HG03558 (cell line): ENCODE measurements around the gene JPH2.

Experiments used
- ATAC-seq: cut with Tn5 transposase; IDR thresholded peaks from one replicate; pipeline ENCODE4 v1.9.1; 2021; ENCODE audit warnings: moderate number of reproducible peaks; ENCODE audit not compliant: unreplicated experiment; ENCODE audit errors: extremely low read depth

JPH2 gene

DNA sequence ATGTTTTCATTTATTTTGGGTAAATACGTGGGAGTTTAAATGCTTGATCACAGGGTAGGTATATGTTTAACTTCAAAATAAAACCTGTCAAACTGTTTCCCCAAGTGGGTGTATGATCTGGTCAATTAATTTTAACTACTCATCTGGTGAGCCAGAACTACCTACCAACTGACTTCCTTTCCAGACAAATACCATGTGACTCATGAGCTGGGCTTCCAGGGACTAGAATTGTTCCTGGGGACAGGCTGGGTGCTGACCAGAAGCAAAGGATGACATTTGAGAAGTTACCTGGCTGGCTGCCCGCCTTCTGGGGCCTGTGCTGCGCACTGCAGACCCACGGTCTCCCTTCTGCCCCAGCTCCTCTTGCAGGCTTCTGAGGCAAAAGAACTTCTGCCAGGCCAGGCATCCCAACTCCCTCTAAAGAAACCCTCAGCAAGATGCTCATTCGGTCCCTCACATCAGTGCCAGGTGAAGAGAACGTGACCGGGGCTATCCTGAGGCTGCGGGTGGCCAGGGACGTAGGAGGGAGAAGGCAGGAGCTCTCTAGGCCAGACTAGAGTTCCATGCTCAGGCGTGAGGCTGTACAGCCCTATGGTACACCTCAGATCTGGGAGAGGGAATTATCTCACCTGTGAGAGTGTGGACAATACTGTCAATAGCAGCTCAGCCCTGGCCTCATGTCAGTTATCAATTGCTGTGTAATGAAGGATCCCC is 103.6 kb downstream of the JPH2 start:
- ATAC-seq, result no peak

DNA sequence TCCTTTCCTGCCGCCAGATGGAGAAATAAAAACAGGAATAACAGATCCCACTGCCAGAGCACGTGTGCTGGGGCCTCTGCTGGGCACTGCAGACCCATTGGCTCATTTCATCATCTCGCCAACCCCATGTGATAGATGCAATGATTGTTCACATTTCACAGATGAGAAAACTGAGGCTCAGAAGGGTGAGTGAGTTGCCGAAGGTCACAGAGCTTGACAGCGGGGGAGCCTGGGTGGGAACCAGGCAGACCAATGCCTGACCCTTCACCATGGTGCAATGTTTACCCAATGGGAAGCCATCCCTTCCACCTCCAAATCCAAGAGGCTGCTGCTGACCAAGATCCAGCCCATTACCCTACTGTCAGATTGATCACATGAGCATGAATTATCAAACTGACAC is 105.1 kb downstream of the JPH2 start:
- no peak for ATAC-seq

DNA sequence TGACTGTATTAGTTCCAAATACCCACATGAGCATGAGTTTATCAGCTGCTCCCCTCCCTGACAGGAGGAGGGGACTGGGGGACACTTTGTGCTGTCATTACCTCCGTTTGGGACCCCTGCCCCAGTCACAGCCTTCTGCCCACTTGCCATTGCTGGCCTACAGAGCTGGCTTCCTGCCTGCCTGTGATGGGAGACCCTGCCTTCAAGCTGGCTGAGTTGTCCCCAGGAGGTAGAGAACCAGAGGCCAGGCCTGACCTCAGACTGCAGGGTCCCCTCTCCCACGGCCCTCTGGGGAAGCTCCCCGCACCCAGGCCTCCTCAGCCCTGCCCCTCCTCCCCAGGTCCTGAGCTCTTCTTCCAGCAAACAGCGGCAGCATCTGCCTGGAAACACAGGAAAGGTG is 105.5 kb downstream of the JPH2 start:
- ATAC-seq, result no peak

DNA sequence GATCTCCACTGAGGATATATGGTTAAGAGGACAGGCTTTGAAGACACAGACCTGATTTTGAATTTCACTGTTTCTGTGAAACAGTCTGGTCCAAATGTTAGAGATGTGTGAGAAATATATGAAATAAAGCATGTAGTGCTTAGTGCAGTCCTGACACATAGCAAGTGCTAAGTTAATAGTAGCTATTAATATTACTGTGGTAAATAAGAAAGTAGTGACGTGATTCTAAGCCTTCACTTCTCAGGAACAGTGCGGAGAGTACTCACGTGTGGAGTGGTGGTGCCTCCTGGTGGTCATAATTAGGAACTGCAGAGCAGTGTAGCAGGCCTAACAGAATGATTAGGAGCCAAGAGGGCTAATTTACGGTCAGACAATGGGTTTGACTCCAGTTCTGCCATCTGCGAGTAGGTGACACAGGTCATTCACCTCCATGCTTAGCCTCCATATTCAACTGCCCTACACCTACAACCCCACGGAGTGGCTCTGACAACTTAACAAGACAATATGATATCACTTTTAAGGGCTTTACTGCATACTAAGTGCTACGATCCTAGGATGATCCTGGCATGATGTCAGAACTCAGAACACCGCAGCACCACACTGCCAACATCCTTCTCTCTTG is 106.2 kb downstream of the JPH2 start:
- no peak for ATAC-seq

- ATAC-seq, result no peak
These were observed 106.9 kb downstream of the JPH2 start for GRCh38 chr20:44080064-44080463.

- ATAC-seq, result no peak
These were observed 107.7 kb downstream of the JPH2 start for GRCh38 chr20:44079291-44079690.

DNA sequence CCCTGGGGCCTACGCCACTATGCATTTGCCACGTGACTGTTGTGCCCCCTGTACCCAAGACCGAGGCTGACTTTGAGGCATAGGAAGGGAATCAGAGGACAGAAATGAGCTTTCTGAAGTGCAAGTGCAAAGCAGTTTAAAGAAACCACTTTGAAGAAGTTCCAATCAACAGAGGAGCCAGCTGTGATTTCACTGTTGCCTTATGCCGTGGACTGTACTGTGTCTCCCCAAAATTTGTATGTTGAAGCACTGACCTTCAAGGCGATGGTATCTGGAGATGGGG is 111.1 kb downstream of the JPH2 start:
- no peak for ATAC-seq

DNA sequence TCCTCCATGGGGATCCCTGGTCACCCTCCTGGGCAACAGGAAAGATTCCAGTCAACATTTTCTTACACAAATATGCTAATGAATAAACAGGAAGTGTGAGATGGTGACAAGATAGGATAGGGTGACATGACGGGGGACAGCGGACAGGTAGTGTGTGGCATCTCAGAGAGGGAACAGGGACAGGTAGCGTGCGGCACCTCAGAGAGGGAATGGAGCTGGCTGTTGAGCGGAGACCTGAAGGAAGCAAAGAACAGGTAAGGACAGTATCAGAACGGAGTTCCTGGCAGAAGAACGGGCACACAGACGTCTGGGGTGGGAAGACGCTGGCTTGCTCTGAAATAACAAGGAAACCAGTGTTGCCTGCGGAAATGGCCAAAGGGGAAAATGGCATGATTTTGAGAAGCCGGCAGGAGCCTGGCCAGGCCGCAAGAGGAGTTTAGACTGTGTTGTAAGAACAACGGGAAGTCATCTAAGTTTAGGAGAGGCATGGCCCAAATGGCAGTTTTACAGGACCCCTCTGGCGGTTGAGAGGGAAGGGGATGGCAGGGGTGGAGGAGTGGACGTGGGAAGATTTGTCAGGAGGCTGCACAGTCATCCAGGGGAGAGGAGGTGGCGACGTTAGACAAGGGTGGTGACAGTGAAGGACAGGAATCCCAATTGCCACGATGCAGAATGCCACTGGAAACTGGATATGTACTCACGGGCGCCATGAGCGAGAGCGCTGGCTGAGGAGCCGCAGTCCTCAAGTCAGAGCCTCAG is 111.6 kb downstream of the JPH2 start:
- ATAC-seq, result no peak

DNA sequence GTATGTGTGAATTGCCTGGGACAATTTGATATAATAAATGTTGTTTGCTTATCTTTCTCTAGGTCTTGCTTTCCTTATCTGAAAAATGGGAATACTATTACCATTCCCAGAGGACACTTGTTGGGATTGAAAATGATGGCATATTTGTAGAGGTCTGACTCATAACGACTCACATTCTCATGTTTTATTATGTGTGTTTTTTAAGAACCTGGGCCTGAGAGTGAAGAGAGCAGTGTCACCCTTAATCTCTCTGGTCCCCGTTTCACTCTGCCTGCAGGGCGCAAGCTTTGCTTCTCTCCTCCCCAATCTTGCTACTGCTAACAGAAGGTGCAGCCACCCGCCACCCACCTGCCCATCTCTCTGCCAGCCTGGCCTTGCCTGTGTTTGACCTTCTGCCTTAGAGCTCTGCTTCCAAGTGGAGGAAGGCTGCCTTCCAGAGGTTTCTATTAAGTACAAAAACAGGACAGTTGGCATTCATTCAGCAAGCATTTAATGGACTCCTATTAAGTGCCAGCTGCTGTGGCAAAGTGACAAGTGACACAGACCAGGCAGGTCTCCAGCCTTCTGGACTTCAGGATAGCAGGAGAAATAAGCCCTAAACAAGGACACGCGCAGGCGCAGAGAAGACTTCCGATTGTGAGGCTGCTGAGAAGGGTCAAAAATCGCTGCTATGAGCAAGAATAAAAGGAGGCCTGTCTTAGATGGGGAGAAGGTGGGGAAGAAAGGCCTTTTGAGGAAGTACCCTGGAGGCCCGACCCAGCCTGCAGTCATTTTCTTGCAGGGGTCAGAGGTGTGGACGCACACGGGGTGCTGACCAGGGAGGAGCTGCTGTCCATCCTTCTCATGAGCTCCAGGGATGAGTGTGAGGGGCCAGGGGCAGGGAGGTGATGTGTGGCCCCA is 112.5 kb downstream of the JPH2 start:
- ATAC-seq, result no peak

DNA sequence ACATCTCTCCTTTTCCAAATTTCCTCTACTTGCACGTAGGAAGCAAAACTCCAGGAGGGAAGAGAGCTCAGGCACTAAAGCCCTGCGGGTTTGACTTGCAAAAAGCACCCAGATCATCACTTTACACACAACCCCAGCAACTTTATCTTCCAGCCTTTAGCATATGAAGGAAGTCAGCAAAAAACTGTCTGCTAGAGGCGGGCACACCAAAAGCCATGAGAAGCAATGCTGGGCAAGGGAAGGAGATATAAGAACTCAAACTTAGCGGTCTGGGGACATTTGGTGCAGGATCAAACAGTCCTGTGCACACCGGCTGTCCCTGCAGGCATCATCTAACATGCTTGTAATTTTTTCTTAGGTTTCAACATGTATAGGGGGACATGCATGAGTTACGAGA is 113.3 kb downstream of the JPH2 start:
- no peak for ATAC-seq

- ATAC-seq, result no peak
These were observed 113.8 kb downstream of the JPH2 start for GRCh38 chr20:44073011-44073674.

GRCh38 chr20:44072384-44072783 is 114.6 kb downstream of the JPH2 start:
- no peak for ATAC-seq

GRCh38 chr20:44071526-44072111 is 115.4 kb downstream of the JPH2 start:
- no peak for ATAC-seq

- ATAC-seq, result no peak
These were observed 115.9 kb downstream of the JPH2 start for GRCh38 chr20:44071057-44071456.

GRCh38 chr20:44070139-44070900 is 116.7 kb downstream of the JPH2 start:
- no peak for ATAC-seq

DNA sequence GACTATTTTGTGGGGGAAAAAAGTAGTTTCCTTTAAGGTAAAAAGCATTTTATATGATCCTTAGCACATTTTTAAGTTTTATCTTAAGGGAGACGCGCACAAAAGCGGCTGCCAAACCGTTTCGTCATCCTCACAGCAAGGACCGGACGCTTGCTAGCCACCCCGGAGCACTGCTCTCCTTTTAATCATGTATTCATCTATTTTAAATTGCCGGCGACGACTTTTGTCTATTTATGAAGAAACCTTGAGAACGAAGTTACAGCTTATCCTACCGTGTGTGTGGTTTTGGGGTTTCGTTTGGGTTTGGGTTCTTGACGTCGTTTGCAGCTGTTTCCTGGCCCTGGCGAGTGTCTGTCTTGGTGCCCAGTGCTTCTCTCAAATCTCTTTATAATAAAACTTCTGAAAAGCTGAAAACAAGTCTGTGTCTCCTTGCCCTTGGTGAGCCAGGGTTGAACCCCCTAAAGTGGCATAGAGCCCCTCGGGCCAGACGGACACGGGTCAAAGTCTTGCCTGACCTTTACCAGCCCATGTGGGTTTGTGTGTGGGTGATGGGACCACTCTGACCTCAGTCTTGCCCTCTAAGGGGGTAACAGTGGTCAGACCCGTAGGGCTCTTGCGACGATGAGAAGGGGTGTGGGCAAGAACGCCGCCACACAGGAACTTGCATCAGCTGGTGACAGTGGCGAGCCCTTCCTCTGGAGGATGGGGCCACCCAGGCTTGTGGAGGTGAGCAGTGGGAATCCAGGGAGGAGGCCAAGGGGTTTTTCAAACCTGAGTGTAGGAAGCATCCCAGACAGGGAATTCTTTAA is 117.6 kb downstream of the JPH2 start:
- no peak for ATAC-seq

DNA sequence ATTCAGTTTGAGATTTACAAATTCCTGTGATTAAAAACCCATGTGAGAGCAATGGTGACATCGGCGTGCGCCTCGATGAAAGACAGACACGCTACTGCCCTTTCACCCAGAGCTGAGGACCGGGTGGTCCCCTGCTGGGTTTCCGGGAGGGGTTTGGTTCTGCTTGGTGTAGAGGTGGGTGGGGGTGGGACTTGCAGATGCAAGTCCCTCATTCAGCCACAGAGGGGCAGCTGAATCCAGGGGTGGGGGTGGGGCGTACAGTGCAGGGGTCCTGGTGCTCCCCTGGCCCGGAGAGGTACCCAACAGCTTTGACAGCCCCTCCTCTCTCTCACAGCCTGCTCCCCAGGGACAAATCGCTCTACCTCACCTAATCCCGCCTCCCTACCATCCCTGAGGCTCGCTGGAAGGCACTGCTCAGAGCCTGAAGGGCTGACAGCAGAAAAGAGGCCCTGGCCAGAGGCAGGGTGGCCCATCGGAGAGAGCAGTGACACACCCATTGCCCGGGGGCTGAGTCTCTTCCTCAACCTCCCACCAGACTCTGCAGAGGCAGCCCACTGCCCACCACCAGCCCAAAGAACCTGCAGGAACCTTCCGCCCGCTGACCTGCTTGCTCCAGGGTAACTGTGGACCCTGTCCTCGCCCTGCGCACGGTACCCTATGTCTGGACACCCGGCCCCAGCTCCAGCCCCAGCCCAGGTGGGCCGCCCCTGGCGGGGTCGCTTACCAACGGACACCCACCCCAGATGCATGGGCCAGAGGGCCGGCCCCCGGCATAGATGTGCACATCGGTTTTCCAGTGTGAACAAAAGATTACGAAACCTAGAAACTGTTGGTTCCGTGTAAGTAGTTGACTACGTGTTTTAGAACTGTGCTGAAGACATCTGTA is 118.4 kb downstream of the JPH2 start:
- no peak for ATAC-seq
